ENCODE results near the gene EFNB3.

EFNB3 gene

GRCh38 chr17:7688808-7689316 is 16.1 kb upstream of the EFNB3 start:
- TF ChIP-seq TAF1 (IDR thresholded peaks at IDR 0.05; ENCODE audit: borderline replicate concordance, insufficient read depth, low read length), result no peak
- no peak for TF ChIP-seq REST (IDR thresholded peaks at IDR 0.05; ENCODE audit: insufficient read depth in 1 of 2, low read depth in 2 of 2, low read length in 2 of 2)
- TF ChIP-seq POLR2AphosphoS5 (IDR thresholded peaks at IDR 0.05; ENCODE audit: low read depth, low read length), result no peak
- no peak for TF ChIP-seq FOXP2 (optimal IDR thresholded peaks at IDR 0.05; ENCODE audit: borderline replicate concordance, extremely low read depth, extremely low read length, insufficient read depth)
- TF ChIP-seq SIN3A (IDR thresholded peaks at IDR 0.05; ENCODE audit: borderline replicate concordance, insufficient read depth, low read length), result no peak

- TF ChIP-seq REST (IDR thresholded peaks at IDR 0.05; ENCODE audit: insufficient read depth in 1 of 2, low read depth in 2 of 2, low read length in 2 of 2) (no peak), POLR2AphosphoS5 (IDR thresholded peaks at IDR 0.05; ENCODE audit: low read depth, low read length) (no peak), SIN3A (IDR thresholded peaks at IDR 0.05; ENCODE audit: borderline replicate concordance, insufficient read depth, low read length) (no peak), FOXP2 (optimal IDR thresholded peaks at IDR 0.05; ENCODE audit: borderline replicate concordance, extremely low read depth, extremely low read length, insufficient read depth) (no peak), TAF1 (IDR thresholded peaks at IDR 0.05; ENCODE audit: borderline replicate concordance, insufficient read depth, low read length) (no peak)
Measured at GRCh38 chr17:7695586-7695985, 9.4 kb upstream of the EFNB3 start.

GRCh38 chr17:7697828-7698588 is 7.0 kb upstream of the EFNB3 start:
- TF ChIP-seq SIN3A (IDR thresholded peaks at IDR 0.05; ENCODE audit: borderline replicate concordance, insufficient read depth, low read length) (no peak), FOXP2 (optimal IDR thresholded peaks at IDR 0.05; ENCODE audit: borderline replicate concordance, extremely low read depth, extremely low read length, insufficient read depth) (no peak), REST (IDR thresholded peaks at IDR 0.05; ENCODE audit: insufficient read depth in 1 of 2, low read depth in 2 of 2, low read length in 2 of 2) (no peak), TAF1 (IDR thresholded peaks at IDR 0.05; ENCODE audit: borderline replicate concordance, insufficient read depth, low read length) (no peak), POLR2AphosphoS5 (IDR thresholded peaks at IDR 0.05; ENCODE audit: low read depth, low read length) (no peak)

GRCh38 chr17:7700510-7700909 is 4.5 kb upstream of the EFNB3 start:
- TF ChIP-seq REST (IDR thresholded peaks at IDR 0.05; ENCODE audit: insufficient read depth in 1 of 2, low read depth in 2 of 2, low read length in 2 of 2) (no peak), FOXP2 (optimal IDR thresholded peaks at IDR 0.05; ENCODE audit: borderline replicate concordance, extremely low read depth, extremely low read length, insufficient read depth) (no peak), TAF1 (IDR thresholded peaks at IDR 0.05; ENCODE audit: borderline replicate concordance, insufficient read depth, low read length) (no peak), POLR2AphosphoS5 (IDR thresholded peaks at IDR 0.05; ENCODE audit: low read depth, low read length) (no peak), SIN3A (IDR thresholded peaks at IDR 0.05; ENCODE audit: borderline replicate concordance, insufficient read depth, low read length) (no peak)
